Astrocyte of the hippocampus (primary cell): ENCODE measurements around the gene KLHL33.

ENCODE experiments used
- DNase-seq: peaks from one replicate; pipeline ENCODE4 v3.0.0; 2011; ENCODE audit warnings: low read depth, low spot score

Gene KLHL33

DNA sequence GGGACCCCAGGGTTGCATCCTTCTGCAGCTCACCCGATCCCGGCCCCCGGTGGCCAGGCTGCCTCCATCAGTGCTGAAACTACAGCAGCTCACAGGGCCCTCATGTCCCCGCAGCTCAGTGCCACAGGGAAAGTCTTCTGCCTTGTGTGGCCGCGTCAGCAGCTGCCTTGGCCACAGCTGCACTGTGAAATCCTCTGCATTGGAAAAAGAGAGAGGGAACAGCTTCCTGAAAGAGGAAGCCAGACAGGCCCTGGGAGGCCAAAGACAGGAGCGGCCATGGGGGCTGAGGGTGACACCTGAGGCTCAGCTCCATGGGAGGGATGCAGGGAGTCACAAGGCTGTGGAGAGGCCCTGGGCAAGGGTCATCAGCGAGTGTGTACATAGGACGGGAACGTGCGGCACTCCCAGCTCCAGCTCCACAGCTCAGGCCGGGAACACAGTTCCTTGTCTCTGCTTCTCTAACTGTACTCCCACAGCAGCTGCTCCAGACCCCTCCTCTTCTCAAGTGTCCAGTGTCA is 59.8 kb downstream of the KLHL33 start:
- no peak for DNase-seq
